HG03139 (cell line): Measurements from ENCODE around the gene CTNNAL1.
A peak's percentile ranks its signal among the peaks of the same experiment; 100 is the strongest.
"Not testable (repeated sequence)": the region's sequence is repeated elsewhere in the genome, so short reads cannot be mapped to it uniquely, and the experiment has no call there.

Experiments used
- ATAC-seq: cut with Tn5 transposase; IDR thresholded peaks from one replicate; pipeline ENCODE4 v1.9.1; 2021; ENCODE audit not compliant: unreplicated experiment

Gene CTNNAL1

DNA sequence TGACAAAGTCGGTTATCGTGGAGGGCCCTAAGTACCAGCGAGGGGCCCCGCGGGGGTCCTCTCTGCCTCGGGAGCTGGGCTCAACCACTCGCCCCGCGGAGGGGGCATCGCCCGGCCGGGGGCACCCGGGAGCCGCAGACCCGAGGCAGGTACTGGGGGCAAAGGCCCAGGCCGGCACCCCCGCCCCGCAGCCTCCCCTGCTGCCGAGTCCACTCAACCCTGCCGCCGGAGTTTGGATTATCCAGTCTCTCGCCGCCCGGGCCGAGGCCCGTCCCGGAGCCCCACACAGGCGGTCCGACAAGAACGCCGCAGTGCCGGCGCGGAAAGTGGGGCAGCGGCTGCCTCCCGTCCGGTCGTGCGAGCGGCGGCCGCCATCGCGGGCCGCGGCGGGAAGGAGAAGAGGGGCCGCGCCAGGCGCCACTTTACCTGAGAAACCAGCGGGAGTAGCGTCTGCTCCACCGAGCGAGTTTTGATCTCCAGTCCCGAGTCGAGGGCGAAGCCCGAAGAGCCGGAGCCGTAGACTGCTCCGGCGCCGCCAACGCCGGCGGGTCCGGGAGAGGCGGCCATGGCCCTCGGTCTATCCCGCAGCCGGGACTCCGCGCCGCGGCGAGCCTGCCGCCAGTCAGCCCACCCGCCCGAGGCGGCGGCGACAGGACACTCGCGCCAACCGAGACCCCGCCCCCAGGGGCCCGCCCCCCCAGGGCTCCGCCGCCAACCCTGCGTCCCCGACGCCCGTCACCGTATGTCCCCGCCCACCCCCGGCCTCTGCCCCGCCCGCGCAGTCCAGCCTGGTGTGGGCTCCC is at the start of gene CTNNAL1:
Gene CTNNAL1, minus strand, starts transcription at position 624 of the 803 bp plus-strand sequence. Its CDS starts 57 bp downstream, at position 567.
- ATAC-seq: peak; percentile 68

GRCh38 chr9:109062543-109062942 is 49.2 kb upstream of the CTNNAL1 start:
- ATAC-seq: no peak

DNA sequence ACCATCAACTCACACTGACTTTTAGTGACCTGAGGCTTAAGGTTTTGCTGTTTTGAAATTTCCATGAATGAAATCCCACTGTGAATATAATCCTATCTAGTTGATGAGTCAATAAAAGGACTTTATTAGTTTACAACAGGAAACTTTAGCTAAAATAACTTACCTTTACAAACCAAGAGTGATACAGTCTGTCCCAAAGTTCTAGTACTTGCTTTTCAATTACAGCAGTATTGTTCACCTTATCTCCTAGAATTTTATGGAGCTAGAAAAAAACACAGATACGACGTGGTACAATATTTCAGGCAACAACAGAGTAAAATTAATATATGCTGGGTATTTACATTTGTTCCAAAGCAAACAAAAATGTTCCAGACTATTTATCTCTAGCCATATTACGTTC is 46.9 kb upstream of the CTNNAL1 start:
- ATAC-seq: no peak

GRCh38 chr9:109053121-109053520 is 39.8 kb upstream of the CTNNAL1 start:
- not testable (repeated sequence) for ATAC-seq

DNA sequence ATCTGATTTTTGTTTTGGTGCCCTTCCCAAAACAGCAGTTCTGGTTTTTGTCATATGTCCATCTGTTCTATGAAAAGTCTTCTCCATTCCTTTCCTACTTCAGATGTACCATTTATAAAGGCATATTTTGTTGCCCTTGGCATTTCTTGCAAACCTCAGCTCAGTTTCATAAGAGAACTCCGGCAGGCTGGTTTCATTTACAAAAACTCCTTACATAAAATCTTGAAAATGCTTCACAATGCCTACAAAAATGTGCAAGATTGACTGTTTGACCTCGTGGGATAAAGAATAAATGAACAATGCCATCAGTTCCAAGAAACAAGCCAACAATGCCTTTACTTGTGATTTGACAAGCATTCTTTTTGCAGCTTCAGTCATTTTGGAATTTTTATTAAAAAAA is 39.1 kb upstream of the CTNNAL1 start:
- no peak for ATAC-seq

DNA sequence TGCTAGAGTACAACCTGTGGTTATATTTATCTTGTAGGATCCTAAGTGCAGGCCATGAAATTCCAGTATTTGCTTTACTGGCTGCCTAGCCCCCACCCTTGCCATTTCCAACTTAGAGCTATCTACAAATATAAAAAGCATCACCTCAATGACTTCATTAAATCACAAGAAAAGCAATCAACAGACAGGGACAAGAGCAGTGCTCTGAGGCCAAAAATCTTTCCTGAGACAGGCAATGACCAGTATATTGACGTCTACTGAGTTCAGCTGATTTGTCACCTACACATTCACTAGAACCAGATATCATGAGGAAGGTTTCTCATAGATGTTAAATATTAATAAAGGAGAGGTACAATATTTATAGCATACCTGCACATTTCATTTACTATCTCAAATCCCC is 38.4 kb upstream of the CTNNAL1 start:
- ATAC-seq: no peak

DNA sequence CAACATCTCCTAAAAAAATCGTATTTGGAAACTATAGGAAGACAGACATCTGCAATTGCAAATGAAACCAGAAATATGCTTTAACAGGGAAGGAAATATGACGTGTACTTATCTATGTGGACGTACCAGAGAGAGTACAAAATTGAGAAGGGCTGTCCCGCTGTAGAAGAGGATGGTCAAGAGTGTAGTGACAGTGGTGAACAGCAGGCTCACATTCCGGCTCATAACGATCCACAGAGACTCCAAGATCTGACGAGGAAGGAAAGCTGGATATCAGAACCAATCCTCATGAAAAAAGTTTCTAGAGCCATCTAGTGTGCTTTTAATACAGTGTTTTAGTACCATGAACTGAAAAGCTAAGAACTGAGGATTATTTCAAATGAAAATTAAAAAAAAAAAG is 37.1 kb upstream of the CTNNAL1 start:
- ATAC-seq: no peak

DNA sequence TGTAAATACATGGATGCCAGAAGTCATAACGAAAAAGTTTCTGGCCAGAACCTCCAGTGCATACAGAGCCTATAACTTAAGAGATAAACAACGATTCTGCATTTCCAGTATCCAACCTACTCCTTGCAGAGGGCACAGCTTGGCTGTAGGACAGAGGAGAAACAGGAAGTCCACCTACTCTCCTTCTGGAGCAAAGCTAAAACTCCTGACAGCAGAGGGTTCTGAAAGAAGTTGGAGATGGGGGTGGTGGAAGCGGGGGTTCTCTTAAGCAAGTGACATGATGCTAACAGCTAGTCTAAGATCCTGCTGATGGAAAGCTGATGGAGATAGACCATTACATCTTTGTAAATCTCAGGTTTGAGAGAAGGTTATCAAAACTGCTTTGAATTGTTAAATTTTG is 35.5 kb upstream of the CTNNAL1 start:
- ATAC-seq: no peak

DNA sequence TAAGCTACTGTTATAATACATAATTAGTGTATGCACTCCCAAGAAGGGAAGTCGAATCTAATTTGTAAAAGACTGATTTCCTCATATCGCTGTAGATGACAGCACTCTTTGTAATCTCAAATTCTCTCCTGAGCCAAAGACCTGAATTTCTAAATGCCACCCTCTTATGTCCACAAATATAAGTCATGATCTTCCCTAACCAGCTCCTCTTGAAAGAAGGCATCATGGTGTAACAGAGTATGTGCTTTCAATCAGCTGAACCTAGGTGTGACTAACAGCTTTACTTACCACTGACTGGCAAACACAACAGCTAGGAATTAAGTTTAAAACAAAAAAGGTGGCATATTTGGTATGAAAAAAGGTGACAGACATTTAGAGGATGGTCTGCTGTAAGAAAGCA is 34.0 kb upstream of the CTNNAL1 start:
- ATAC-seq: no peak

DNA sequence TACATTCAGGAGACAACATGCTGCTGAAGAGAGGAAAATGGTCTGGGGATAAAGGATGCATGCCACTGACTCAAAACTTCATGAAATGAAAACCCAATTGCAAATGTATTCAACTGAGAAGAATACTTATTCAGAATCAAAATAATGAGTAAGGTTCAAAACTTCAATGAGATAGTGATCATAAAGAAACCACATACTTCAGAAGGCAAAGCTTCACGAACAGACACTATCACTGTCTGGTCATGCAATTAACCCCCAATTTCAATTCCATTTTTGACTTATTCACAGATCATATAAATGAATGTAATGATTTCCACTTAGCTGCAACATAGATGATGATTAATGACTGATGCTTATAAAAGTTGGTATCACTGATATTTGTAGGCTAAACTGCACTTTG is 33.0 kb upstream of the CTNNAL1 start:
- no peak for ATAC-seq

- no peak for ATAC-seq
Observed at GRCh38 chr9:109043578-109043977, 30.3 kb upstream of the CTNNAL1 start.

GRCh38 chr9:109040571-109040970 is 27.3 kb upstream of the CTNNAL1 start:
- no peak for ATAC-seq

GRCh38 chr9:109039539-109039938 is 26.2 kb upstream of the CTNNAL1 start:
- no peak for ATAC-seq

DNA sequence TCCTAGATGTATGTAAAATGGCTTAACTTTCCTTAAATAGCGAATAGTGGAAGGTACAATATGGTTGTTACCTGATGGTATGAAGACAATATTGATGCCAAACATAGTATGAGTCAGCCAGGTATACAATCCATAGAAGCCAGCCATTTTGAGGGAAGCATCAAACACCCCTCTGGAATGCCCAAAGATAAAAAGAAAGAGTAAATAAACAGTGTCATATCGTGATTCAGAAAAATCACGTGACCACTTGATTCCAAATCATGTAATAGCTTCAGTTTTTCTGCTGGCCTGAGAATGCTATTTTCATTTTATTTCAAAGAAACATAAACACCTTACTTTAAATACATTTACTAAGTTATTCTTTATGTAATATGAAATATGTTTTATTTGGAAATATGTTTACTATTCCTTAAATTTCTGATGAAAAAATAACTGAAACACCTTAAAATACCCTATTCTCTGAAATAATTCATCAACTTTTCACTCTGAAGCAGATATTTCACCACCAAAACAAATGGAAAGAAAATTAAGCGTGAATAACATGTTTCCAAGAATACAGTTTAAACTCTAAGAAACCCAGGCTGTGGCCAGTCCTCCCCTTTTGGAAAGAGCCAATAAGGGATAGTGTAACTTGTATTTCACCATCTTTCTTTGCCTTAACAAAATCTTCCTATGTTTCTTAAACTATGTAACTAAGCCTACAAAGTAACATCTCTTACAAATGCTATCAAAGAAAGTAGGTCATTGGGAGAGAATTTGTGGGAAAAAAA is 24.8 kb upstream of the CTNNAL1 start:
- no peak for ATAC-seq

DNA sequence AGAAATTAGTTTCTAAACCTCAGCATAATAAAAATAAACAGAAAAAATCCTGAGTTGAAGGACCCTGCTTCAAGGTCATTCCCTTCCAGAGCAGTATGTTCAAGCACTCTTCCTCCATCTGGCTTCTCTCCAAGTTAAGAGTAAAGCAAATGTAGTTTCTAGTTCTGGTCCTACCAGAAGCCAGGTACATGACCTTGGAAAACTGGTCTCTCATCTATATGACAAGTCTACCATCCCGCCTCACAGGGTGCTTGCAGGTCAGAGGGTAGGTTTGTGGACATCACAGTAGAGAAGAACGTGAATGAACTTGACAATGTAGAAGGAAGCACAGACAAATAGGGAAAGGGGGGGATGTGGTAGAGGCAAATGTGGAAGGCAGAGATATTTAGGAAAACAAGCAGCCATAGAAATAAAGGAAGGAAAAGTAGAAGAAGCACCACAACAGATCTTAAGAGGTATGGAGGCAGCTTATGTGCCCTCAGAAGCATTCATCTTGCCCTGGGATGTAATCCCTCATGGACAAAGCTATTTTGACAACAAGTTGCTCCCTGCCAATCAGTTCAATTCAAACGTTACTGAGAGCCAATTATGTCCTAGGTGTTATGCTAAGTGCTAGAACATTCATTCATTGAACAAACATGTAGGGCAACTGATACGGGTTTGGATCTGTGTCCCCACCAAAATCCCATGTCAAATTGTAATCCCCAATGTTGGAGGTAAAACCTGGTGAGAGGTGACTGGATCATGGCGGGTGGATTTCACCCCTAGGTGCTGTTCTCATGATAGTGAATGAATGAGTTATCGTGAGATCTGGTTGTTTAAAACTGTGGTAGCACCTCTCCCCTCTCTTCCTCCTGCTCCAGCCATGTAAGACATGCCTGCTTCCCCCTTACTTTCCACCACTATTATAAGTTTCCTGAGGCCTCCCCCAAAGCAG is 23.7 kb upstream of the CTNNAL1 start:
- ATAC-seq: no peak

DNA sequence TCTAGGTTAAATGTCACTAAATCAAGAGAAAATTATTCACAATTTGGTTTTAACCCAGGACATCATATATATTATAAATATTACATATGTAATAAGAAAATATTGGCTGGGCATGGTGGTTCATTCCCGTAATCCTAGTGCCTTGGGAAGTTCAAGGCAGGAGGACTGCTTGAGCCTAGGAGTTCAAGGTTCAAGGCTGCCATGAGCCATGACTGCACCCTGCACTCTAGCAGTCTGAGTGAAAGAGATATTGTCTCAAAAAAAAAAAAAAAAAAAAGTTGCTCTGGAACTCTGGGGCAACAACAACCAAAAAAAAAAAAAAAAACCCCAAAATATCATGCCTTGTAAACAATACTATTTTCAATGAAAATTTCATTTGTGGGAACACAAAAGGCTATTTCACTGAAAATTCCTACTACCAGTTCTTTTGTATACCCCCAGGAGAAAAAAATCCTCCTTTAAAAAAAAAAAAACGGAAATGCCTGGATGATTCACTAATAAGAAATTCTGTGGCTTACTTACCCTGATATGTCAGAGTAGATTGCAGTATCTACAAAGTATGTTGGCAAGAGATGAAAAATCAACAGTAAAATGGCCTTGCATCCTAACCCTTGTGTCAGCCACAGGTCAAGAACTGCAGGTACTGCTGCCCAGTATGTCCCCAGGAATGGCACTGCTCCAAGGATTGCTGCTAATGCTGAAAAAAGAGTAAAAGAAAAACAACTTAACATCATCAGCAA is 22.6 kb upstream of the CTNNAL1 start:
- no peak for ATAC-seq

DNA sequence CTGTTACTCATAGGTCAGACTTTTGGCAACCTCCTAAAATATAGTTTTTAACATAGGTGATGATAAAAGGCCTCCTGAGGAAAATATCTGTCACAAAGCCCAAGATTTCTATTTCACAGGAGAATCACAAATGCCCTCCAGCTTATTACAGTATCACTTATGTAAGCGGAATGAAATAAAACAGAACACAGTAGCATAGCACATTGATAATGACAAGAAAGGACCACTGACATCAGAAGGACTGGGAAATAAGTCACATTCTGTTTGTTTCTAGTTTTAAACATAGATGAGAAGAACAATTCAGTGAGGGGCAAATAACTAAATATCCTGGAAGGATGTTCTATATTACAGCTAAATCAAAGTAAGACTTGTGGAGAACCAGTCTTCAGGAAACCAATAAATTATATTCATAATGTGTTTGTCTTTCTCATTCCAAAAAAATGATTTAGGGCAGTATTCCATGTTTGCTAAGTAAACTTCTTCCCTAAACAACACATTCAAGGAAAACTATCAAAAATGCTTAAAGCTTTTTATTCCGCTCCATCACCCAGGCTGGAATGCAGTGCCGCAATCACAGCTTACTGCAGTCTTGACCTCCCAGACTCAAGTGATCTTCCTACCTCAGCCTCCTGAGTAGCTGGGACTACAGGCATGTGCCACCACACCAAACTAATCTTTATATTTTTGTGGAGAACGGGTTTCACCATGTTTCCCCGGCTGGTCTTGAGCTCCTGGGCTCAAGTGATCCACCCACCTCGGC is 20.8 kb upstream of the CTNNAL1 start:
- no peak for ATAC-seq

GRCh38 chr9:109031241-109031640 is 17.9 kb upstream of the CTNNAL1 start:
- no peak for ATAC-seq

GRCh38 chr9:109030426-109030825 is 17.1 kb upstream of the CTNNAL1 start:
- ATAC-seq: no peak

DNA sequence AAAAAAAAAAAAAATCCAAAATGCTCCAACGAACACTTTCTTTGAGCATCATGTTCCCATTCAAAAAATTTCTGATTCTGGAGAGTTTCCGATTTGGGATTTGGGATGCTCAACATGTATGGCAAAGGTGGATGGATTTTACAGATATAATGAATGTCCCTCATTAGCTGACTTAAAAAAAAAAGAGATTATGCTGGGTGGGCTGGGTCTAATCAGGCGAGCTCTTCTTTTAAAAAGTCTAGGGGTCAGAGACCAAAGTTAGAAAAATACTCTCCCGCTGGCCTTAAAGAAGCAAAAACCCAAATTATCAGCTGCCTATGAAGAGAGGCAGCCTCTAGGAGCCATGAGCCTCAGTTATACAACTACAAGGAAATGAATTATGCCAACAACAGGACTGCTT is 15.2 kb upstream of the CTNNAL1 start:
- ATAC-seq: no peak
